Measurements from ENCODE around the gene INPP5E. TPM values are rescaled to one million over a fixed set of nuclear protein-coding genes. Genes with fewer than 3 reads are reported as not detected.

The INPP5E gene
- total RNA-seq, 1 donor: 8.2 TPM

- TF ChIP-seq, protein P1, sequence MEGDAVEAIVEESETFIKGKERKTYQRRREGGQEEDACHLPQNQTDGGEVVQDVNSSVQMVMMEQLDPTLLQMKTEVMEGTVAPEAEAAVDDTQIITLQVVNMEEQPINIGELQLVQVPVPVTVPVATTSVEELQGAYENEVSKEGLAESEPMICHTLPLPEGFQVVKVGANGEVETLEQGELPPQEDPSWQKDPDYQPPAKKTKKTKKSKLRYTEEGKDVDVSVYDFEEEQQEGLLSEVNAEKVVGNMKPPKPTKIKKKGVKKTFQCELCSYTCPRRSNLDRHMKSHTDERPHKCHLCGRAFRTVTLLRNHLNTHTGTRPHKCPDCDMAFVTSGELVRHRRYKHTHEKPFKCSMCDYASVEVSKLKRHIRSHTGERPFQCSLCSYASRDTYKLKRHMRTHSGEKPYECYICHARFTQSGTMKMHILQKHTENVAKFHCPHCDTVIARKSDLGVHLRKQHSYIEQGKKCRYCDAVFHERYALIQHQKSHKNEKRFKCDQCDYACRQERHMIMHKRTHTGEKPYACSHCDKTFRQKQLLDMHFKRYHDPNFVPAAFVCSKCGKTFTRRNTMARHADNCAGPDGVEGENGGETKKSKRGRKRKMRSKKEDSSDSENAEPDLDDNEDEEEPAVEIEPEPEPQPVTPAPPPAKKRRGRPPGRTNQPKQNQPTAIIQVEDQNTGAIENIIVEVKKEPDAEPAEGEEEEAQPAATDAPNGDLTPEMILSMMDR (IDR thresholded peaks at IDR 0.05; ENCODE audit: insufficient read depth, low read depth, low read length): no peak
- DNase-seq (ENCODE audit: low read depth): peak; percentile 10
- H3K4me3 ChIP-seq (ENCODE audit: low read depth, low read length): peak overlapping the region; percentile 74
Observed at GRCh38 chr9:136399176-136400037, 40.2 kb downstream of the INPP5E start.

DNA sequence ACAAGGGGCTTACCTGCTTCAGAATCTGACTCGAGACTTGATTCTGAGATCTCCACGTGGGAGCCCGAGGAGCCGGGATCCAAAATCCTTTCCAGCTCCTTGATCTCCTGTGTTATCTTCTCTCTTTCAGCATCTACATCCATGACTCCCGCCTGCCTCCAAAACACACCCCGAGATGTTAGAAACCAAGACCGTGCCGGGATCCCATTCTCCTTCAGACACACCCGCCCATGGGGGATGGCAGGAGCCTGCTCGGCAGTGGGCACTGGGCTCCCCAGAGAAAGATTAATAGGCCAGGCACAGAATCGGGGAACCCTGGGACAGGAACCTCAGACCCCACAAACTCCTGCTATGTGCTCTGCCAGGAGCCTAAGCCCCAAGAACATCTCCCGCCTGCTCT lies 41.4 kb downstream of the INPP5E start:
- no peak for DNase-seq (ENCODE audit: low read depth)
- TF ChIP-seq, protein P1 (IDR thresholded peaks at IDR 0.05; ENCODE audit: insufficient read depth, low read depth, low read length): no peak
- H3K4me3 ChIP-seq (ENCODE audit: low read depth, low read length): no peak overlapping the region

GRCh38 chr9:136397643-136398042 lies 42.0 kb downstream of the INPP5E start:
- H3K4me3 ChIP-seq (ENCODE audit: low read depth, low read length): no peak overlapping the region
- DNase-seq (ENCODE audit: low read depth): no peak
- TF ChIP-seq, protein P1 (IDR thresholded peaks at IDR 0.05; ENCODE audit: insufficient read depth, low read depth, low read length): no peak

GRCh38 chr9:136396219-136396515 lies 43.5 kb downstream of the INPP5E start:
- H3K4me3 ChIP-seq (ENCODE audit: low read depth, low read length): no peak overlapping the region

DNA sequence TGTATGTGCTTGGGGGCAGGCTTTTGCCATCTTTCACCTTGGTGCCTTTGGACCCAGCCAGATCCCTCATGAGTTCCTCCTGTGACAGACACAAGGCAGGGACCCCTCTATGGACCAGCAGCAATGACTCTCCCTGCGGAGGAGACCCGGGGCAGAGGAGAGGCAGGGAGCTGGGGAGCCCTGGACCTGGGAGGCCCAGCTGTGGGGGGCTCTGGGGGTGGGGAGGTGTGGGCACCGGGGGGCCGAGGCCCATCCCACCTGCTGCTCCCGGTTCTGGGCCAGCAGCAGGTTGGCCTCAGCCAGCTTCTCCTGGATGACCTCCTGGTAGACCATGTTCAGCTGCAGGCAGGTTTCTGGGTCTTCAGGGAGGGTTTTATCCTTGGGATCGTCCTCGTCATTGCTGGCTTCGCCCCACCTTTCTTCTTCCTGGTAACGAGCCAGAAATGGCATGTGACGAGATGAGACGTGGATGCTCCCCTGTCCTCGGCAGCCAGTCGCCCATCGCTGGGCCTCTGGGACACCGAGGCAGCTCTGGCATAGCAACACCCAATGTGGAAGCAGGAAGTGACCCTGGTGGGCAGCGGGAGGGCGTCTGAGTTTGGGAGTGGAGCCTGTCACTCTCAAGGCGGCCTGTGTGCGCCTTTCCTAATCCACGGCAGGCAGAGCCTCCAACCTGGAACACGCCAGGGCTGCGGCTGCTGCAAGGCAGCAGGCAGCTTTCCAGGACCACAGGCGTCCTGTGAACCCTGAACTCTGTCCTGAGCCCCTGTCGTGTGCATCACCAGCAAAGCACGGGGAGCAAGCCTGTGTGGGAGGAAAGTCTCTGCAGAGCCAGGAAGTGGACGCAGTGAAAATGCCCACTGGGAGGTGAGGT lies 44.1 kb downstream of the INPP5E start:
- no peak for DNase-seq (ENCODE audit: low read depth)
- TF ChIP-seq, protein P1 (IDR thresholded peaks at IDR 0.05; ENCODE audit: insufficient read depth, low read depth, low read length): no peak
- no peak overlapping the region for H3K4me3 ChIP-seq (ENCODE audit: low read depth, low read length)

More at GRCh38 chr9:136396219-136396515, 43.5 kb downstream of the INPP5E start:
- DNase-seq (ENCODE audit: low read depth): no peak
- TF ChIP-seq, protein P1 (IDR thresholded peaks at IDR 0.05; ENCODE audit: insufficient read depth, low read depth, low read length): no peak

DNA sequence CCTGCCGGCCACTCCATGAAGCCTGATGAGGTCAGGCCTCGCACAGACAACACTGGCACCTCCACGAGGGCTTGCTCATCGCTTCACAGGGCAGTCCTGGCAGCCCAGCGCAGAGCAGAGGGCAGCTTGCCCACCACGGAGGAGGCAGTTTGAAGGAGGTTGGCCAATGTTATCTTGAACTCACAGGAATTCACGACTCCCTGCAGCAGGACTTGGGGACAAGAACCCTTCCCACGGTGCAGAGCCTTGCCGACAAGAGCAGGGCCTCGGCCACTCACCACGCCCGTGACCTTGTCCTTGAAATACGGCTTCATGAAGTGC lies 44.7 kb downstream of the INPP5E start:
- no peak for DNase-seq (ENCODE audit: low read depth)
- no peak overlapping the region for H3K4me3 ChIP-seq (ENCODE audit: low read depth, low read length)
- TF ChIP-seq, protein P1 (IDR thresholded peaks at IDR 0.05; ENCODE audit: insufficient read depth, low read depth, low read length): no peak

Data from fibroblast of villous mesenchyme (primary cell).